RWPE2 (cell line): Measurements from ENCODE around the gene MRPL55.
A peak's percentile ranks its signal among the peaks of the same experiment; 100 is the strongest.

Source experiments
- ATAC-seq: fragments of 200-7000 bp; cut with Tn5 transposase; 3 replicates; pipeline ENCODE4 v1.9.1; 2021; ENCODE audit warnings: low read depth
- DNase-seq: peaks from one replicate; pipeline ENCODE4 v3.0.0-alpha.2; 2020; ENCODE audit warnings: low spot score
- H3K27ac ChIP-seq: fragments of 450-650 bp; 2 replicates; pipeline ENCODE4 v1.5.1; 2017; ENCODE audit warnings: mild to moderate bottlenecking; ENCODE audit not compliant: poor library complexity, severe bottlenecking
- H3K27me3 ChIP-seq: fragments of 250-450 bp; sonication (Bioruptor Pico); 2 replicates; pipeline ENCODE4 v1.5.1; 2021; ENCODE audit warnings: mild to moderate bottlenecking, moderate library complexity; ENCODE audit not compliant: insufficient read depth, poor library complexity, severe bottlenecking
- H3K36me3 ChIP-seq: fragments of 250-450 bp; sonication (Bioruptor Pico); 2 replicates; pipeline ENCODE4 v1.5.1; 2020; ENCODE audit warnings: low read depth, mild to moderate bottlenecking, moderate library complexity
- H3K4me1 ChIP-seq: fragments of 250-450 bp; sonication (Bioruptor Pico); 2 replicates; pipeline ENCODE4 v1.5.1; 2021; ENCODE audit warnings: mild to moderate bottlenecking, moderate library complexity; ENCODE audit not compliant: insufficient read depth, poor library complexity, severe bottlenecking
- H3K4me3 ChIP-seq: fragments of 250-450 bp; sonication (Bioruptor Pico); 2 replicates; pipeline ENCODE4 v1.5.1; 2021; ENCODE audit warnings: mild to moderate bottlenecking, moderate library complexity; ENCODE audit not compliant: severe bottlenecking
- H3K9me3 ChIP-seq: fragments of 250-450 bp; sonication (Bioruptor Pico); 2 replicates; pipeline ENCODE4 v1.5.1; 2021; ENCODE audit warnings: mild to moderate bottlenecking, moderate library complexity; ENCODE audit not compliant: severe bottlenecking
- CTCF ChIP-seq: fragments of 450-650 bp; IDR thresholded peaks from one replicate; pipeline ENCODE4 v1.5.1; 2017; ENCODE audit warnings: mild to moderate bottlenecking, moderate library complexity; ENCODE audit not compliant: poor library complexity, severe bottlenecking

MRPL55 gene

GRCh38 chr1:228091084-228091483 is 18.0 kb downstream of the MRPL55 start:
- no peak overlapping the region for H3K27ac ChIP-seq
- no peak for TF ChIP-seq CTCF

GRCh38 chr1:228090613-228091081 is 18.5 kb downstream of the MRPL55 start:
- Histone ChIP-seq H3K9me3 (no peaks in the 10 kb centered on the region), H3K36me3 (peaks cover 27% of the 10 kb centered on the region), H3K4me1 (peaks cover 28% of the 10 kb centered on the region), H3K4me3 (no peak overlapping the region), H3K27ac (no peak overlapping the region), H3K27me3 (no peaks in the 10 kb centered on the region)
- DNase-seq (no peak), ATAC-seq (no peak)
- no peak for TF ChIP-seq CTCF

More at GRCh38 chr1:228091084-228091483, 18.0 kb downstream of the MRPL55 start:
- ATAC-seq (no peak), DNase-seq (no peak)
- no peak overlapping the region for H3K4me3 ChIP-seq
- no peaks in the 10 kb centered on the region for H3K9me3 ChIP-seq
- peaks cover 24% of the 10 kb centered on the region for H3K4me1 ChIP-seq
- no peaks in the 10 kb centered on the region for H3K27me3 ChIP-seq
- H3K36me3 ChIP-seq: peaks cover 27% of the 10 kb centered on the region

- Histone ChIP-seq H3K4me3 (no peak overlapping the region), H3K27me3 (no peaks in the 10 kb centered on the region), H3K36me3 (peaks cover 30% of the 10 kb centered on the region), H3K9me3 (no peaks in the 10 kb centered on the region), H3K27ac (no peak overlapping the region), H3K4me1 (peaks cover 37% of the 10 kb centered on the region)
- TF ChIP-seq CTCF: no peak
- DNase-seq: no peak
- no peak for ATAC-seq
These were observed 19.3 kb downstream of the MRPL55 start for GRCh38 chr1:228089519-228090380.

GRCh38 chr1:228088586-228089498 is 20.3 kb downstream of the MRPL55 start:
- Histone ChIP-seq H3K9me3 (no peaks in the 10 kb centered on the region), H3K4me1 (peaks cover 44% of the 10 kb centered on the region), H3K4me3 (no peak overlapping the region), H3K36me3 (peaks cover 39% of the 10 kb centered on the region), H3K27ac (peak overlapping the region; percentile 73), H3K27me3 (no peaks in the 10 kb centered on the region)
- ATAC-seq (no peak), DNase-seq (no peak)
- TF ChIP-seq CTCF: no peak
